Hematopoietic multipotent progenitor cell (in vitro differentiated cells): Measurements from ENCODE around the gene CCND1. TPM values are rescaled to one million over a fixed set of nuclear protein-coding genes. Genes with fewer than 3 reads are reported as not detected.

Source experiments
- DNase-seq, 3 donors: peaks; one replicate each; pipeline ENCODE4 v3.0.0-alpha.2; 2011 to 2015; ENCODE audit warnings: low read depth in 2 of 3, low spot score in 2 of 3
- total RNA-seq: library from RNA; depleted of rRNA; stranded (reverse); fragments of >200 nt; gene quantifications from one replicate; pipeline ENCODE4 v1.2.3, GENCODE V29; 2012

Gene CCND1
- total RNA-seq, 1 donor, result 1.6 TPM

- no peak for DNase-seq
Observed at GRCh38 chr11:69651834-69652620, 11.1 kb downstream of the CCND1 start.

GRCh38 chr11:69652999-69653398 lies 12.0 kb downstream of the CCND1 start:
- DNase-seq, result no peak

- no peak for DNase-seq
Observed at GRCh38 chr11:69653406-69653960, 12.5 kb downstream of the CCND1 start.

- DNase-seq, result no peak
Observed at GRCh38 chr11:69654001-69654659, 13.2 kb downstream of the CCND1 start.

GRCh38 chr11:69654660-69655478 lies 13.9 kb downstream of the CCND1 start:
- DNase-seq, result no peak

GRCh38 chr11:69655479-69656428 lies 14.8 kb downstream of the CCND1 start:
- DNase-seq, result no peak

- no peak for DNase-seq
Observed at GRCh38 chr11:69656536-69657455, 15.8 kb downstream of the CCND1 start.

GRCh38 chr11:69657456-69657910 lies 16.5 kb downstream of the CCND1 start:
- DNase-seq, result no peak

- DNase-seq, result no peak
Observed at GRCh38 chr11:69657911-69658625, 17.1 kb downstream of the CCND1 start.

GRCh38 chr11:69658626-69659450 lies 17.9 kb downstream of the CCND1 start:
- no peak for DNase-seq

- no peak for DNase-seq
Observed at GRCh38 chr11:69659591-69659990, 18.6 kb downstream of the CCND1 start.

- no peak for DNase-seq
Observed at GRCh38 chr11:69660001-69660500, 19.1 kb downstream of the CCND1 start.

GRCh38 chr11:69661413-69661715 lies 20.4 kb downstream of the CCND1 start:
- no peak for DNase-seq

- peak in 1 of 3 donors; percentile 35 for DNase-seq
Observed at GRCh38 chr11:69662021-69662698, 21.2 kb downstream of the CCND1 start.

GRCh38 chr11:69662806-69663205 lies 21.9 kb downstream of the CCND1 start:
- no peak for DNase-seq

- no peak for DNase-seq
Observed at GRCh38 chr11:69663326-69663725, 22.4 kb downstream of the CCND1 start.
